ENCODE measurements around the gene FYB1. TPM values are rescaled to one million over a fixed set of nuclear protein-coding genes. Genes with fewer than 3 reads are reported as not detected.

Gene FYB1
- total RNA-seq, 1 donor from 2014 or later = 0.11 TPM

DNA sequence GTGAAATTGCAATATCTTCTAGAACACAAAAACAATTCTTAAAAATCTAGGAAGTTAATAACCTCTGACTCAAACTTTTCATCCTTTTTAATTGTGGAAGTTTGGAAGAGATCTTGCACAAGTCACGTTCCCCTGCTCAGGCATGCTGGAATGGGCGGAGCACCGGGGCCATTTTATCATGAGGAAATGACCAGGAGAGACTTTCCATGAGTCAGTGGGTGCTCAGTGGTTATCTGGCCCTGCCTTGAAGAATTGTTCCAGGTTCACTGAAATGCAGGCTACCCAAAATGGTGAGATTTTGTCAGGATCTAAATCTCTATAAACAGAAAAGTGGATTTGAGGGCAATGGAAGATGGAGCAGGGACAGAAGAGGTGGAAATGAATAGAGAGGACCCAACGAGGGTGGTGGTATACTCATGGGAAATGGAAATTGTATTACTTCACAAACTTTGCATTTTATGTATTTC lies 61.2 kb downstream of the FYB1 start:
- Histone ChIP-seq H3K4me3 (ENCODE audit: insufficient read depth, low read depth, low read length) (no peak overlapping the region), H3K4me2 (ENCODE audit: low read length) (no peak overlapping the region), H3K27me3 (ENCODE audit: insufficient read depth, low read length) (no peaks in the 10 kb centered on the region), H4K20me1 (ENCODE audit: insufficient read depth, low read length) (no peaks in the 10 kb centered on the region), H3K36me3 (ENCODE audit: insufficient read depth, low read length) (no peaks in the 10 kb centered on the region), H2AFZ (ENCODE audit: low read depth, low read length) (no peak overlapping the region), H3K27ac (ENCODE audit: low read depth, low read length) (no peak overlapping the region), H3K4me1 (ENCODE audit: insufficient read depth, low read length) (no peaks in the 10 kb centered on the region), H3K9ac (ENCODE audit: low read length) (no peak overlapping the region), H3K79me2 (ENCODE audit: insufficient read depth, low read length) (no peaks in the 10 kb centered on the region), H3K9me3 (ENCODE audit: insufficient read depth, low read depth, low read length) (no peaks in the 10 kb centered on the region)
- Mint-ChIP-seq H3K9me3 (ENCODE audit: unreplicated experiment) (no peaks in the 10 kb centered on the region), H3K27ac (ENCODE audit: unreplicated experiment) (no peak overlapping the region), H3K36me3 (ENCODE audit: low read depth, unreplicated experiment) (no peaks in the 10 kb centered on the region), H3K4me3 (ENCODE audit: unreplicated experiment) (no peak overlapping the region), H3K4me1 (ENCODE audit: low read depth, unreplicated experiment) (no peaks in the 10 kb centered on the region), H3K27me3 (ENCODE audit: low read depth, unreplicated experiment) (no peaks in the 10 kb centered on the region)
- FAIRE-seq (no peak), DNase-seq (ENCODE audit: low read depth) (no peak)
- TF ChIP-seq EZH2 (IDR thresholded peaks at IDR 0.05; ENCODE audit: insufficient read depth, low read length) = no peak
- TF ChIP-seq, protein P1, sequence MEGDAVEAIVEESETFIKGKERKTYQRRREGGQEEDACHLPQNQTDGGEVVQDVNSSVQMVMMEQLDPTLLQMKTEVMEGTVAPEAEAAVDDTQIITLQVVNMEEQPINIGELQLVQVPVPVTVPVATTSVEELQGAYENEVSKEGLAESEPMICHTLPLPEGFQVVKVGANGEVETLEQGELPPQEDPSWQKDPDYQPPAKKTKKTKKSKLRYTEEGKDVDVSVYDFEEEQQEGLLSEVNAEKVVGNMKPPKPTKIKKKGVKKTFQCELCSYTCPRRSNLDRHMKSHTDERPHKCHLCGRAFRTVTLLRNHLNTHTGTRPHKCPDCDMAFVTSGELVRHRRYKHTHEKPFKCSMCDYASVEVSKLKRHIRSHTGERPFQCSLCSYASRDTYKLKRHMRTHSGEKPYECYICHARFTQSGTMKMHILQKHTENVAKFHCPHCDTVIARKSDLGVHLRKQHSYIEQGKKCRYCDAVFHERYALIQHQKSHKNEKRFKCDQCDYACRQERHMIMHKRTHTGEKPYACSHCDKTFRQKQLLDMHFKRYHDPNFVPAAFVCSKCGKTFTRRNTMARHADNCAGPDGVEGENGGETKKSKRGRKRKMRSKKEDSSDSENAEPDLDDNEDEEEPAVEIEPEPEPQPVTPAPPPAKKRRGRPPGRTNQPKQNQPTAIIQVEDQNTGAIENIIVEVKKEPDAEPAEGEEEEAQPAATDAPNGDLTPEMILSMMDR (IDR thresholded peaks at IDR 0.05; ENCODE audit: insufficient read depth, low read depth, low read length) = no peak

DNA sequence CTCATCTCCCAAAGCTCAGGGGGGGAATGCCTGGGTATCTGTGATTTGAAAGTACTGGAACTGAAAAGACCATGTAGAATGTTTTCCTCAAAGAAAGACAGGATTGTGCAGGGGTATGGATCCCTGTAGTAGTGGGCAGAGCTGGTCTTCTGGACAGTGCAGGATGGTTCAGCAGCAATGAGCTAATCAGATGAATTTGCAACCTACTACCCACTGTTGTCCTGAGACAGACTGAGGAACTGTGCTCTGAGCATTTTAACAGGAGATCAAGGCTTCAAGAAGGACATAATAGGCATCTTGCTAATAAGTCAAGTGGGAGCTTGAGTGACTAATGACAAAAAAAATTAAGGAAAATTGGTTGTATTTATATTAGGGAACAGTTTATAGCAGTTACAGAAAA lies 61.7 kb downstream of the FYB1 start:
- FAIRE-seq = no peak
- Histone ChIP-seq H3K4me3 (ENCODE audit: insufficient read depth, low read depth, low read length) (no peak overlapping the region), H3K4me2 (ENCODE audit: low read length) (no peak overlapping the region), H2AFZ (ENCODE audit: low read depth, low read length) (no peak overlapping the region), H3K27ac (ENCODE audit: low read depth, low read length) (no peak overlapping the region), H3K79me2 (ENCODE audit: insufficient read depth, low read length) (no peaks in the 10 kb centered on the region), H3K36me3 (ENCODE audit: insufficient read depth, low read length) (no peaks in the 10 kb centered on the region), H3K27me3 (ENCODE audit: insufficient read depth, low read length) (no peaks in the 10 kb centered on the region), H4K20me1 (ENCODE audit: insufficient read depth, low read length) (no peaks in the 10 kb centered on the region), H3K4me1 (ENCODE audit: insufficient read depth, low read length) (no peaks in the 10 kb centered on the region), H3K9me3 (ENCODE audit: insufficient read depth, low read depth, low read length) (no peaks in the 10 kb centered on the region), H3K9ac (ENCODE audit: low read length) (no peak overlapping the region)
- DNase-seq (ENCODE audit: low read depth) = no peak
- no peak overlapping the region for H3K27ac Mint-ChIP-seq (ENCODE audit: unreplicated experiment)
- H3K27me3 Mint-ChIP-seq (ENCODE audit: low read depth, unreplicated experiment) = no peaks in the 10 kb centered on the region
- no peaks in the 10 kb centered on the region for H3K9me3 Mint-ChIP-seq (ENCODE audit: unreplicated experiment)
- TF ChIP-seq, protein P1 (IDR thresholded peaks at IDR 0.05; ENCODE audit: insufficient read depth, low read depth, low read length) = no peak
- TF ChIP-seq EZH2 (IDR thresholded peaks at IDR 0.05; ENCODE audit: insufficient read depth, low read length) = no peak
- no peaks in the 10 kb centered on the region for H3K4me1 Mint-ChIP-seq (ENCODE audit: low read depth, unreplicated experiment)
- no peak overlapping the region for H3K4me3 Mint-ChIP-seq (ENCODE audit: unreplicated experiment)
- no peaks in the 10 kb centered on the region for H3K36me3 Mint-ChIP-seq (ENCODE audit: low read depth, unreplicated experiment)

DNA sequence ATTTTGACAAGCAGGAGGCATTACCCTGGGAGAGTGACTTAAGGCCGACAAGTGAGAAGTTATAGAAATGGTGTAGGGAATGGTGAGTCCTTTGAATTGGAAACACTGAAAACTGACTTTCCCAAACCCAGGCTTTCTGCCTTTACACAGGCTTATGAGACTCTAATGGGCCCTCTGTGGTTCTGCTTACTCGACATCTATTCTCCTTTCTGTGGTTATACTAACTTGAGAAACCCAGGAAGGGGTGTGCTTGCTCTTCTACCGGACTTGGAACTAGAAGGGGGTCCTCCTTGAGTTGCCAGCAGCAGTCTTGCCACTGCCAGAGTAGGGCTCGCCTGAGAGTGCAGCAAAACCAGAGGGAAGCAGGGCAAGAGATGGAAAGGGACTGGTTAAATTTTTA lies 63.3 kb downstream of the FYB1 start:
- Histone ChIP-seq H3K4me1 (ENCODE audit: insufficient read depth, low read length) (no peaks in the 10 kb centered on the region), H3K4me3 (ENCODE audit: insufficient read depth, low read depth, low read length) (no peak overlapping the region), H3K9me3 (ENCODE audit: insufficient read depth, low read depth, low read length) (no peaks in the 10 kb centered on the region), H3K79me2 (ENCODE audit: insufficient read depth, low read length) (no peaks in the 10 kb centered on the region), H3K4me2 (ENCODE audit: low read length) (no peak overlapping the region), H3K9ac (ENCODE audit: low read length) (no peak overlapping the region), H3K27me3 (ENCODE audit: insufficient read depth, low read length) (no peaks in the 10 kb centered on the region), H2AFZ (ENCODE audit: low read depth, low read length) (no peak overlapping the region), H3K27ac (ENCODE audit: low read depth, low read length) (no peak overlapping the region), H4K20me1 (ENCODE audit: insufficient read depth, low read length) (no peaks in the 10 kb centered on the region), H3K36me3 (ENCODE audit: insufficient read depth, low read length) (no peaks in the 10 kb centered on the region)
- Mint-ChIP-seq H3K27me3 (ENCODE audit: low read depth, unreplicated experiment) (peaks cover 3% of the 10 kb centered on the region), H3K9me3 (ENCODE audit: unreplicated experiment) (no peaks in the 10 kb centered on the region), H3K27ac (ENCODE audit: unreplicated experiment) (no peak overlapping the region), H3K36me3 (ENCODE audit: low read depth, unreplicated experiment) (no peaks in the 10 kb centered on the region), H3K4me1 (ENCODE audit: low read depth, unreplicated experiment) (no peaks in the 10 kb centered on the region), H3K4me3 (ENCODE audit: unreplicated experiment) (no peak overlapping the region)
- no peak for FAIRE-seq
- no peak for TF ChIP-seq EZH2 (IDR thresholded peaks at IDR 0.05; ENCODE audit: insufficient read depth, low read length)
- TF ChIP-seq, protein P1 (IDR thresholded peaks at IDR 0.05; ENCODE audit: insufficient read depth, low read depth, low read length) = no peak
- DNase-seq (ENCODE audit: low read depth) = no peak
